DMS53 treated with DMSO at 0.1 percent for 48 hours (cell line): Measurements from ENCODE around the gene SLCO3A1.

Experiments
- DNase-seq: peaks from one replicate; lab custom pipeline; 2025; ENCODE audit not compliant: unreplicated experiment; lab: John Stamatoyannopoulos, UW

Gene SLCO3A1

DNA sequence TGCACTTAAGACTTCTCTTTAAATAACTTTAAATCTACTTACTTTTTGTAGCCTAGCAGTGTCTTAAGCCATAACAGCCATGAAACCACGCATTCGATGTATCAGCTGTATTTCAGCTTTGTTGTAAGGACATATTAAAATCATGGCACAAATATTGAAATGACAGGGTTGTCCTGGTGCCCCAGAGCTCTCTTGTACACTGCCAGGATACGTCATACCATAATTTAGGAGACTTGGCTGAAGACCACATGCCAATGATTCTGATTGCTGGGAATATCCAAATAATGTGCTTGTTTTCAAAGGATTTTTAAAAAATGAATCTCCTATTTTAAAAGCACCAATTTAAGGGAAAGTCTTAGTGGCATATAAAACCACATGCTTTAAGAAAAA lies 265.4 kb downstream of the SLCO3A1 start:
- no peak for DNase-seq

DNA sequence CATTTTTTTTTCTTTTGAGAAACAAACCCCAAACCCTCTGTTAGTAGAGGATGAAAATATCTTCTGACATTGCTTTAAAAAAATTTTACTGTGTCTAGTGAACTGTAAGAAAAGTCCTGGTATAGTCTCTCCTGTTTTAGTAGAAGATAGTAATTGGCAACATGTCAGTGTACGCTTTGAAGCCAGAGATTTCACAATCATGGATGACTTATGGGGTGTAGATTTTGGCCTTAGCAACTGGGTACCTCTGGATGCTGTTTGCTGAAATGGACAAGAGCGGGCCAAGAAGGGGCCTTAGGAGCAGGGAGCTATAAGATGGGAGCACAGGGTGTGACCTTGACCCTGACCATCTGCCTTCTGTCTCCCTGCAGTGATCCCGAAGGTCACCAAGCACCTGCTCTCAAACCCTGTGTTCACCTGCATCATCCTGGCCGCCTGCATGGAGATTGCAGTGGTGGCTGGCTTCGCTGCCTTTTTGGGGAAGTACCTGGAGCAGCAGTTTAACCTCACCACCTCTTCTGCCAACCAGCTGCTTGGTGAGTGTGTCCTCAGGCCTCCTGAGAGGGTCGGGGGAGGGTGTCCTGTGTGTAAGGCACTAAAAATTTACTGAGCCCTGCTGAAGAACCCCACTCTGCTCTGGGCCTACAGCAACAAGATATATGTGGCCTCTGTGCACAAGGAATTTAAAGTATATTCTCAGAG lies 266.7 kb downstream of the SLCO3A1 start:
- DNase-seq, result no peak

DNA sequence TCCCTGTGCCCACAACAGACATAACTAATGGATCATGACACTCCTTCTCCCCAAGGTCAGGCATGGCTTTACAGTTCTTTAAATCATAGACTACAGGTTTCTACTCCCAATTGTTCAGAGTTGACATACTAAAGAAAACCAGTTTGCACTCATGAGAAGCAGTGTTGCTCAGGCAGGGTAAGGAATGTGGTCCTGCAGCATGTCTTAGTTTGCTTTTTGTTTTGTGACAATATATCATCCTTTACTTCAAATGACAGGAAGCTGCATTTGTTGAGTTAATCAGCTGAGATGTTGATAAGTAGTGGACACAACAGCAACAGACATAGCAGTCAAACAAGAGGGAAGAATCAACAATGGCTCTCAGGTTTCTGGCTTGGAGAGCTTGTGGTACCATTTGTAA lies 267.5 kb downstream of the SLCO3A1 start:
- DNase-seq, result no peak

GRCh38 chr15:92122259-92122658 lies 268.8 kb downstream of the SLCO3A1 start:
- DNase-seq, result no peak

DNA sequence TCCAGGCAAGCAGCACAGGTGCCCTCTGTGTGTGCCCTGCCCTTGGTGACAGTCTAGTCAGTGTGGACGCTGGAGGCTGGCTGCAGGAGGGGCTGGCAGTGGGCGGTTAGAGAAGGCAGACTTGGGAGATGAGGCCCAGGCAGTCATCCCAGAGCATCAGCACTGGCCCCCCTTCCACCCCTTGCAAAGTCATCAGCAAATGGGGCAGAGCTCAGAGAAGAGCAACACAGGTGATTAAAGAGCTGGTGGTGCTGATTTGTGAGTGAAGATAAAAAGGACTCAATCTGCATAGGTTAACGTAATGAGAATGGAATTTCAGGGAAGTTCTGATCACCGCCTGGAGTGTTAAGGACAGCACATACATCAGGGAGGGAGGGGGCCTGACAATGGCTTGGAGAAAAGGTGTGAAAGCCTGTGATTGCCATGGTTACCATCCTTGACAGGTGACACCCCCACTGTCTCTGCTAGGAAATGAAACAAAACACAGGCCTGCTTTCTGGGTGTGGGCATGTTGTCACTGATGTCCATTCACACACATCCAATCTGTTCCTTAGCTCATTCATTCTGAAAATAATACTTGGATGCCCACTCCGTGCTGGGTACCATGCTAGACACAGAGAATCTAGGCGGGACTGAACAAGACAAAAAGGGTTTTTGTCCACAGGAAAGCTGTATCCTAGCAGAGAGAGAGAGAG lies 270.6 kb downstream of the SLCO3A1 start:
- no peak for DNase-seq

- no peak for DNase-seq
These were observed 271.1 kb downstream of the SLCO3A1 start for GRCh38 chr15:92124657-92125010.

DNA sequence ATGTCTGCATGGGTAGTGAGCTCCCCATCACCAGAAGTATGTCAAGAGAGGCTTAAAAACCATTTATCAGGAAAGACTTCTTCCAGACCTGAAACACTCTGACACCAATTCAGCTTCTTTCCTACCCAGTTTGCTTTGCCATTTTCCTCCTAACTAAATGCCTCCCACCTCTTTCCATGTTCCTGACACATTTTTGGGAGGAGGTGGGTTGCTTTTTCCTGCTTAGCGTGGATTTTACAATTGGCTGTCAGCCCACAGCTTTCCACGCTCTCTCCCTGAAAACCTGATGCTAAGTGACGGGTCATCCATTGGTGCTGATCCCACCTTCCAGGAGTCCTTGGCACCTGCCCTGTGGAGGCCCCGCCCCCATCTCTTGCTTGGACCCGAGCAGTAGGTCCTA lies 275.3 kb downstream of the SLCO3A1 start:
- DNase-seq, result no peak

DNA sequence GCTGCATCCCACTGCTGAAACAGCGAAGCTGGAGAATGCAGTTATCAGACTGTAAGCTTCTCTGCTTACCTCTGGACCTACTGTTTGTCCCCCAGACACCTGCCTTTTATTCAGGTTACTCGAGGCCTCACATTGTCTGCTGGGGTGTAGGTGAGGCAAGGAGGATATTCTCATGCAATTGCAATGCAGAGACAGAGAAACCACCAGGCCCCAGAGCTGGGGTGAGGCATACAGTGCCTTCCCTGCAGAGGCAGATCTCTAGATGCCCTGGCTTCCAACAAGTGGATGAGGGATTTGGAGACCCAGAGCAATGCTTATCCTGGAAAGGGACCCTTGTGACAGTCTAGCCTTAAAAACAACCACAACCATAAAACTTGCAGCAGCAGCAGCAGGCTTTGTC lies 276.7 kb downstream of the SLCO3A1 start:
- no peak for DNase-seq

DNA sequence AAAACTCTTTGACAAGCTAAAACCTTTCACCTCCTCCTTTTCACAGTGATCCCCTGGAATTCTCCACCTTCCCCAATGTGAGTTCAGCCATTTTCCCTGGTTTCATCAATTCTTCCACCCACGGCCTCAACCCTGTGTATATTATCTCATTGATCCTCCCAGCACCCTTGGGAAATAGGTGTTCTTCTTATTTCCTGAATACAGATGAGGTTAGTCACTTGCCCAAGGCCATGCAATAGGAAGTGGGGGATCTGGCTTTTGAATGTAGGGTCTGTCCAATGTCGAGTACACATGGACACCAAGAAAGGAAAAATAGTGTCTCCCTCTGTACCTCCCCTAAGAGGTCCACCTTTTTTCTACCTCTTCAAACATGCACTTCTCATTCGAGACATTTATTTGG lies 277.4 kb downstream of the SLCO3A1 start:
- no peak for DNase-seq

GRCh38 chr15:92132982-92133755 lies 279.7 kb downstream of the SLCO3A1 start:
- no peak for DNase-seq

DNA sequence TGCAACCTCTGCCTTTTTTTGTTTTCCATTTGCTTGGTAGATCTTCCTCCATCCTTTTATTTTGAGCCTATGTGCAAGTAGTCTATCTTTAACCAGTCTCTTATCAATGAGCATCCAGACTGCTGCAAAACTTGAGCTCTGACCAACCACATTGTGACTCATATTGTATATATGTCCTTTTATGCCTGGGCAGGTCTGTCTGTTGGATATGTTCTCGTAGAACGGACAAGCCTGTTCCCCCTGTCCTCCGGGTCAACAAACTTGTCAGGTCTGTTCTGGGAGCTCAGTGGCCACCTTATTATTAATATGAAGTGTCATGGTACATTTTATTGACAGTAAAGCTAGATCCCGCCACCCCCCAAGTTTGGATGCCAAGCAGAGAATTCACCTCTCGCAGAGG lies 287.3 kb downstream of the SLCO3A1 start:
- no peak for DNase-seq

DNA sequence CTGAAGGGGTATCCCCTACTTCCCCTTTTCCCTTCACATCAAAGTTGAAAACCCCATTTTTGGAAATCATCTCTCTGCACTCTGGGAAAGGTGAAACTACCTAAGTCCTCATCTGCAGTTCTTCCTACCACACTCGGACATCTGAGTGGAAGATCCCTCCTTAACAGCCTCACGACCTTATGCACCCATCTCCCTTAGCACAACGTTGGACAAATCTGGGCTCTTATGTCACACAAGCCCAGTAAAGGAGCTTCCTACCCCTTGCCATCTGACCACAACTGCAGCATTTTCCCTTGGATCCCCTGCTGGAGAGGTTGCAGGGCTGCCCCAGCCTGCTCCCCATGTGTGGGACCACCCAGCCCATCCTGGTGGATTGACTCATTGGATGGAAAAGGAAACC lies 288.1 kb downstream of the SLCO3A1 start:
- DNase-seq, result no peak

- DNase-seq, result no peak
These were observed 289.0 kb downstream of the SLCO3A1 start for GRCh38 chr15:92142242-92143232.

GRCh38 chr15:92143765-92144164 lies 290.3 kb downstream of the SLCO3A1 start:
- DNase-seq, result no peak

DNA sequence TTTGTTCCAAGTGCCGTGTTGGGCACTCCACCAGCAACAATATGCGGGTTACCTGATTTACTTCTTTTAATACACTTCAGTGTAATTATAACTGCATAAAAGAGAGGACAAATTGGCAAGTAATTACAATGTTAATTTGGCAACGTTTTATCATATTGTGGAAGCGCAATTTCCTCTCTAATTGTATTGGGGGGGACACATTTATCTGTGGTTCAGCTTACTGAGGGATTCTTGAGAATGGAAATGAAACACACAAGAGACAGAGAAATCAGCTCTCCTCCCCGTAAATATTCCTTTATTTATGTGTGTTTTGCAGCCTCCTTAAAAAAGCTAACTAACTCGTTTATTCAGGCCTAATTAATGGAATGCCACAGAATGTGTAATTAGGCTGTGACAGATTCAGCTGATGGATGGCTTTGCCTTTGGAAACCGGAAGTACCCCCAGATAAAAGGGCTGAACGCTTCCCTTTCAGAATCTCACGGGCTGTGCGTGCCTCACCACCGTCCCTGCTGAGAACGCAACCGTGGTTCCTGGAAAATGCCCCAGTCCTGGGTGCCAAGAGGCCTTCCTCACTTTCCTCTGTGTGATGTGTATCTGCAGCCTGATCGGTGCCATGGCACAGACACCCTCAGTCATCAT lies 293.1 kb downstream of the SLCO3A1 start:
- DNase-seq, result no peak

- DNase-seq, result no peak
These were observed 295.5 kb downstream of the SLCO3A1 start for GRCh38 chr15:92149029-92149428.

DNA sequence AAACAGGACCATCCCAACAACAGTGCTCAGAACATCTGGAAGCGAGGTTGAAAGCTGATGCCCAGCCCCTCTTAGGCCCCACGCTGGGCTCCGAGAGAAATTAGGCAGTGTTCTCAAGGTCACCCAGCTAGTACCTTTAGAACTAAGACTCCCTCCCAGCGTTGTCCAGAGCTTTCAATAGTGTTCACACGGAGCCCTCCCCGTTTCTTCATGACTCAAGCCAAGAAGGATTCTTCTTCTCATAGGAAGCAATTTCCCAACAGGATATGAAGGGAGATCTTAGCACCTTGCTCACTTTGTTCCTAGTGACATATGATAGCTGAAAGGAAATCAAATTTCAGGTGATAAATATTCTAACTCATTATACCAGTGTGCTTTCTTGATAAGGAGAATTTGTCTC lies 296.0 kb downstream of the SLCO3A1 start:
- no peak for DNase-seq

- no peak for DNase-seq
These were observed 297.7 kb downstream of the SLCO3A1 start for GRCh38 chr15:92151168-92151567.

GRCh38 chr15:92151741-92152140 lies 298.2 kb downstream of the SLCO3A1 start:
- no peak for DNase-seq

DNA sequence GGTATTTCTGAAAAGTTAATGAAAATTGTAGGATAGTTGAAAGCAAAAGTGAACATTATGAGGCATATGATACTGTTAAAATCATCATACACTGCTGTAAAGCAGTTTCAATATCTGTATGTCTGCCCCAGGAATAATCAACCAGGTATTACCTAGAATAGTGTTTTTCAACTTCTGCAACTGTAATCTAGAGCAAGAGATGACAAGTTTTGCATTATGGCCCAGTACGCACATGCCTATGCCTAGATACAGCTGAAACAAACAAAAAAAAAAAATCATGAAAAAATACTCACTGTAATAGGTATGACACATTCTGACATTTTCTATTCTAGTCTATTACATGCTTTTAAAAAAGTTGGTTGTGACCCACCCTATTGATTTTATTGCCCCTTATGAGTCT lies 299.5 kb downstream of the SLCO3A1 start:
- DNase-seq, result no peak

GRCh38 chr15:92153620-92154019 lies 300.1 kb downstream of the SLCO3A1 start:
- no peak for DNase-seq
